B cell (primary cell): Measurements from ENCODE around the gene MUL1.

ENCODE experiments used
- EZH2 ChIP-seq: IDR thresholded peaks from 2 replicates; pipeline ENCODE4 v1.6.1; 2012; ENCODE audit warnings: borderline replicate concordance, low read depth, mild to moderate bottlenecking, moderate library complexity, low read length; ENCODE audit not compliant: insufficient read depth, poor library complexity, severe bottlenecking
- TF ChIP-seq, protein P1 (sequence below): fragments of 200-600 bp; IDR thresholded peaks from one replicate; pipeline ENCODE4 v1.8.0; 2022; ENCODE audit warnings: antibody characterized with exemption, mild to moderate bottlenecking

GRCh38 chr1:20552728-20553445, 44.9 kb upstream of the MUL1 start:
- TF ChIP-seq, protein P1, sequence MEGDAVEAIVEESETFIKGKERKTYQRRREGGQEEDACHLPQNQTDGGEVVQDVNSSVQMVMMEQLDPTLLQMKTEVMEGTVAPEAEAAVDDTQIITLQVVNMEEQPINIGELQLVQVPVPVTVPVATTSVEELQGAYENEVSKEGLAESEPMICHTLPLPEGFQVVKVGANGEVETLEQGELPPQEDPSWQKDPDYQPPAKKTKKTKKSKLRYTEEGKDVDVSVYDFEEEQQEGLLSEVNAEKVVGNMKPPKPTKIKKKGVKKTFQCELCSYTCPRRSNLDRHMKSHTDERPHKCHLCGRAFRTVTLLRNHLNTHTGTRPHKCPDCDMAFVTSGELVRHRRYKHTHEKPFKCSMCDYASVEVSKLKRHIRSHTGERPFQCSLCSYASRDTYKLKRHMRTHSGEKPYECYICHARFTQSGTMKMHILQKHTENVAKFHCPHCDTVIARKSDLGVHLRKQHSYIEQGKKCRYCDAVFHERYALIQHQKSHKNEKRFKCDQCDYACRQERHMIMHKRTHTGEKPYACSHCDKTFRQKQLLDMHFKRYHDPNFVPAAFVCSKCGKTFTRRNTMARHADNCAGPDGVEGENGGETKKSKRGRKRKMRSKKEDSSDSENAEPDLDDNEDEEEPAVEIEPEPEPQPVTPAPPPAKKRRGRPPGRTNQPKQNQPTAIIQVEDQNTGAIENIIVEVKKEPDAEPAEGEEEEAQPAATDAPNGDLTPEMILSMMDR = no peak
- no peak for TF ChIP-seq EZH2
